ENCODE data around the gene GRM7. TPM values are rescaled to one million over a fixed set of nuclear protein-coding genes. Genes with fewer than 3 reads are reported as not detected.

GRM7 gene
- polyA plus RNA-seq, 3 donors: not detected

- Histone ChIP-seq H3K79me2 (ENCODE audit: insufficient read depth, low read length) (no peaks in the 10 kb centered on the region), H3K9ac (ENCODE audit: insufficient read depth, low read length, poor library complexity, severe bottlenecking) (no peak overlapping the region), H3K4me1 (ENCODE audit: control insufficient read depth in 1 of 2, insufficient read depth in 2 of 2, low read length in 2 of 2) (no peaks in the 10 kb centered on the region), H3K9me3 (replicated peaks in 1 of 2; ENCODE audit: control insufficient read depth in 1 of 2, insufficient read depth in 1 of 2, low read length in 2 of 2) (peaks cover 3 to 4% of the 10 kb centered on the region in 2 donors), H3K27ac (ENCODE audit: low read depth in 1 of 2, low read length in 2 of 2) (no peak overlapping the region), H4K20me1 (ENCODE audit: insufficient read depth, low read length) (no peaks in the 10 kb centered on the region), H3K4me2 (replicated peaks; ENCODE audit: extremely low read depth, low read length, poor library complexity, severe bottlenecking) (no peak overlapping the region), H3K36me3 (replicated peaks in 1 of 2; ENCODE audit: control insufficient read depth in 1 of 2, insufficient read depth in 2 of 2, low read length in 2 of 2) (no peaks in the 10 kb centered on the region), H3K27me3 (ENCODE audit: control insufficient read depth in 2 of 2, insufficient read depth in 2 of 2, low read length in 2 of 2) (no peaks in the 10 kb centered on the region), H3K4me3 (replicated peaks in 1 of 3; ENCODE audit: low read depth in 2 of 3, low read length in 3 of 3) (no peak overlapping the region), H2AFZ (ENCODE audit: insufficient read depth, low read depth, low read length, poor library complexity, severe bottlenecking) (no peak overlapping the region)
- DNase-seq: no peak
- Mint-ChIP-seq H3K27me3 (ENCODE audit: low read depth in 3 of 3) (peaks cover 0 to 2% (median 2%) of the 10 kb centered on the region in 3 donors), H3K27ac (no peak overlapping the region), H3K4me3 (no peak overlapping the region), H3K36me3 (no peaks in the 10 kb centered on the region), H3K9me3 (peaks cover 0 to 16% (median 4%) of the 10 kb centered on the region in 7 donors), H3K4me1 (no peaks in the 10 kb centered on the region)
- intact Hi-C loops (cut with micrococcal nuclease): no loop called here
- TF ChIP-seq CTCF (IDR thresholded peaks at IDR 0.05): no peak
- 100% methylated on average over 2 of the region's 4 CpGs for WGBS (ENCODE audit: insufficient coverage)
Measured at GRCh38 chr3:7166460-7166859, 305.5 kb downstream of the GRM7 start.

- Histone ChIP-seq H3K4me3 (replicated peaks in 1 of 3; ENCODE audit: low read depth in 2 of 3, low read length in 3 of 3) (no peak overlapping the region), H3K9me3 (replicated peaks in 1 of 2; ENCODE audit: control insufficient read depth in 1 of 2, insufficient read depth in 1 of 2, low read length in 2 of 2) (peaks cover 3 to 4% of the 10 kb centered on the region in 2 donors), H3K27me3 (ENCODE audit: control insufficient read depth in 2 of 2, insufficient read depth in 2 of 2, low read length in 2 of 2) (no peaks in the 10 kb centered on the region), H3K4me1 (ENCODE audit: control insufficient read depth in 1 of 2, insufficient read depth in 2 of 2, low read length in 2 of 2) (no peaks in the 10 kb centered on the region), H3K4me2 (replicated peaks; ENCODE audit: extremely low read depth, low read length, poor library complexity, severe bottlenecking) (no peak overlapping the region), H3K27ac (ENCODE audit: low read depth in 1 of 2, low read length in 2 of 2) (no peak overlapping the region), H3K9ac (ENCODE audit: insufficient read depth, low read length, poor library complexity, severe bottlenecking) (no peak overlapping the region), H2AFZ (ENCODE audit: insufficient read depth, low read depth, low read length, poor library complexity, severe bottlenecking) (no peak overlapping the region), H3K79me2 (ENCODE audit: insufficient read depth, low read length) (no peaks in the 10 kb centered on the region), H4K20me1 (ENCODE audit: insufficient read depth, low read length) (no peaks in the 10 kb centered on the region), H3K36me3 (replicated peaks in 1 of 2; ENCODE audit: control insufficient read depth in 1 of 2, insufficient read depth in 2 of 2, low read length in 2 of 2) (no peaks in the 10 kb centered on the region)
- Mint-ChIP-seq H3K27me3 (ENCODE audit: low read depth in 3 of 3) (peaks cover 0 to 2% (median 0%) of the 10 kb centered on the region in 3 donors), H3K4me1 (no peaks in the 10 kb centered on the region), H3K36me3 (no peaks in the 10 kb centered on the region), H3K9me3 (peaks cover 0 to 11% (median 6%) of the 10 kb centered on the region in 7 donors), H3K27ac (no peak overlapping the region), H3K4me3 (no peak overlapping the region)
- TF ChIP-seq CTCF (IDR thresholded peaks at IDR 0.05): no peak
- WGBS (ENCODE audit: insufficient coverage): no CpG with 5 or more reads among the region's 4 CpGs
- no peak for DNase-seq
- intact Hi-C loops (cut with micrococcal nuclease): no loop called here
Measured at GRCh38 chr3:7171493-7171892, 310.6 kb downstream of the GRM7 start.

Measured in CD14-positive monocyte (primary cell).